SKM-1 (cell line): ENCODE results near the gene ADAMTS1.

Experiments used
- DNase-seq: peaks from one replicate; lab custom pipeline; 2025; ENCODE audit not compliant: unreplicated experiment; lab: John Stamatoyannopoulos, UW

Gene ADAMTS1

GRCh38 chr21:26845759-26846035, 488 bp upstream of the ADAMTS1 start:
- DNase-seq: no peak

DNA sequence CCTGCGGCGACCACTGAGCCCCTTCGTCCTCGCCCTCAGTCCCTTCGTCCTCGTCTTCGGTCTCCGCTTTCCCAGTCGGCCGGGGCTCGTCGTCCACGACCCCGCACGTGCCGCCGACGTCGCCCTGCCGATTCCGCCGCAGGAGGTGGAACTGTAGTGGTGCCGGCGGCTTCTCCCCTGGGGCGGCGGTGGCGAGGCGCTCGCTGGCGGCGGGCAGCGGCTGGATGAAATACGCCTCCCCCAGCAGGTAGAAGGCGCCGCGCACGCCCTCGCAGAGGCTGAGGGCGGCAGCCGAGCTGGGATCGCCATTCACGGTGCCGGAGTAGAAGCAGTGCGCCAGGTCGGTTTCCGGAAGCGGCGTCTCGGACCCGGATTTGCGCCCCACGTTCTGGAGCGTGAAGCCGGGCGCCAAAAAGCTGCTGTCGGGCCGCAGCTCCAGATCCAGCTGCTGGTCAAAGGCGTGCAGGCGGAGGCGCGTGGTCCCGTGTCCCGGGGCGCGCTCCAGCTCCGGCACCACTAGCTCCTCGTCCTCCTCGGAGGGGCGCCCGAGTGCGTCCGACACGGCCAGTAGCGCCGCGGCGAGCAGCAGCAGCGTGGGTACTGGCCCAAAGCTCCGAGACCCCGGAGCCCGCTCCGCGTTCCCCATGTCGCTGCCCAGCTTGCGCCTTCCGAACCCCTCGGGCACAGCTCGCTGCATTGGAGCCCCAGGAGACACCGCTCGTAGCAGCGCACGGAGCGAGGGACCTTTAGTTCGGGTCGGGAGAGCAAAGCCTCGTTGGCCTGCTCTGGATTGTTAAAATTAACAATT, 747 bp downstream of the ADAMTS1 start:
- DNase-seq: no peak

GRCh38 chr21:26843933-26844257, 1.3 kb downstream of the ADAMTS1 start:
- no peak for DNase-seq

GRCh38 chr21:26842974-26843932, 2.0 kb downstream of the ADAMTS1 start:
- no peak for DNase-seq

- DNase-seq: no peak
These were observed 2.9 kb downstream of the ADAMTS1 start for GRCh38 chr21:26842300-26842699.

DNA sequence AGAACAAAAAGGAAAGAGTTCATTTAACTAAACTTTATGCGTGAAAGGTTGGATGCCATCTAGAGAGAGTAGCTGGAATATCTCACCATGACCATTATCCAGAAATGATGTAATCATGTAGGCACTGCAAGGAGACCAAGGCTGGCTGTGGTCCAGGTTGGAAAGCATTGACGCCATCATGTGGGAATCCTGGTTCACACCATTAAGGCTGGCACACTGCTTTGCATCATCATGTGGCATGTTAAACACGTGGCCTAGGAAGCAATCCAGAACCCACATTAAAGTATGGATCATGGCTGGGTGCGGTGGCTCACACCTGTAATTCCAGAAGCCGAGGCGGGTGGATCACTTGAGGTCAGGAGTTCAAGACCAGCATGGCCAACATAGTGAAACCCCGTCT, 4.3 kb downstream of the ADAMTS1 start:
- no peak for DNase-seq

- no peak for DNase-seq
These were observed 5.0 kb downstream of the ADAMTS1 start for GRCh38 chr21:26840201-26840600.

DNA sequence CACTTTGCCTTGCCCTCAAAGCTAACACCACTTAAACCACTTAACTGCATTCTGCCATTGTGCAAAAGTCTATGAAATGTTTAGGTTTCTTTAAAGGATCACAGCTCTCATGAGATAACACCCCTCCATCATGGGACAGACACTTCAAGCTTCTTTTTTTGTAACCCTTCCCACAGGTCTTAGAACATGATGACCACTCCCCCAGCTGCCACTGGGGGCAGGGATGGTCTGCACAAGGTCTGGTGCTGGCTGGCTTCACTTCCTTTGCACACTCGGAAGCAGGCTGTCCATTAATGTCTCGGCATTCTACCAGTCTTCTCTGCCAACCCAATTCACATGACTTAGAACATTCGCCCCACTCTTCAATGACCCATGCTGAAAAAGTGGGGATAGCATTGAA, 7.7 kb downstream of the ADAMTS1 start:
- DNase-seq: no peak

DNA sequence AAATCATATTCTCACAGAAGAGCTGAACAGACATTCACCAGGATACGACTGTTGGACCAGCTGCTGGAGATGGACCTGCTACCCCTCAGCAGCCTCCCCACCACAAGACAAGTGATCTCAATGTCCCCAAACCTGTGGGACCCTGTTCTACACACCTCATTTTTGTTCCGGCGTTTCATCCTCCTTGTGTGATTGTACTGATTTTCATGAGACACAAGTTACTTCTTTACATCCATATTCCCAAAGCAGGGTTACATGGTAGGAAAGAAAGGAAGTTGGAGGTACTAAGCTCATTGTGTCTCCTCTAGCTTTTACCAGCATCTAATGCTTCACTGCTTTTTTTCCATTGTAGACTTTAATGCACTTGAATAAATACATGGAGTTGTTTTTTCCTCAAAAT, 8.7 kb downstream of the ADAMTS1 start:
- DNase-seq: no peak

- no peak for DNase-seq
These were observed 9.4 kb downstream of the ADAMTS1 start for GRCh38 chr21:26835714-26836265.

DNA sequence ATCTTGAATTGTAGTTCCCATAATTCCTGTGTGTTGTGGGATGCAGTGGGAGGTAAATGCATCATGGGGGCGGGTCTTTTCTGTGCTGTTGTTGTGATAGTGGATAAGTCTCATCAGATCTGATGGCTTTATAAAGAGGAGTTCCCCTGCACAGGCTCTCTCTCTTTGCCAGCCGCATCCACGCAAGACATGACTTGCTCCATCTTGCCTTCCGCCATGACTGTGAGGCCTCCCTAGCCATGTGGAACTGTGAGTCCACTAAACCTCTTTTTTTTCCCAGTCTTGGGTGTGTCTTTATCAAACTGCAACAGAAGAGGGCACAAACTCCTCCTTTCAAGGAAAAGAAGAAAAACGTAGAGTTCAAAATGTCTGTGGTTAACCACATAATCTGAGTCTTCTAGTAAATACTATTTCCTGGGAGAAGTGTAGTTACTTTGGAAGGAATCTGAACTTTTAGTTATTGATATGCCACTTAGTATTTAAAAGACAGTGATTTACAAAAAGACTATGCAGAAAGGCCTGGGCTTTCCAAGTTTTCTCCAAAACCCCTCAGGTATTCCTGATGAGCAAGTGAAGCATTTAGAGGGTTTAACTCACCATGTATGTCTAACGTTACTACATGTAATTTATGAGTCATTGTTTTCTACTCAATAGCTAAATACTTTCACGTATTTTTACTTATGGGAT, 10.0 kb downstream of the ADAMTS1 start:
- no peak for DNase-seq

- no peak for DNase-seq
These were observed 10.9 kb downstream of the ADAMTS1 start for GRCh38 chr21:26834181-26834905.

DNA sequence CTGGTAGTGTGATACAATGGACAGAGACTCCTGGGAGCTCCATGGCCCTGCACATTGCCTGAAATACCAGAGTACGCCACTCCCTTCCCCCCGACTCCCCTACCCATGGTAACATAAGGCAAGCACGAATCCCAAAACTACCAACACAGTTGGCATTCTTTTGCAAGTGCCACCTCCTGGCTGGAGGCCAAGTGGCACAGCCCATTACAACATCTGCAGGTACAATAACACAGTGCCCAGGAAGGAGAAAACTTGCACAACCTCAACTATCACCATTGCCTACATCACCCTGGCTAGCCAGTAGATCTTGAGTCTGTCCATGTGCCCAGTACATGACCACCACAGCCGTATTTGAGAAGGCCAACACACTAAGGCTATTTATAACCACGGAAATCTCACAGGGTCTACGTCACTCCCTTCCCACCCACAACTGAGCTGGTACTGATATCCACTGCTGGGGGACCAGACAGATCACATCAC, 11.7 kb downstream of the ADAMTS1 start:
- DNase-seq: no peak

GRCh38 chr21:26833011-26833410, 12.2 kb downstream of the ADAMTS1 start:
- DNase-seq: no peak

DNA sequence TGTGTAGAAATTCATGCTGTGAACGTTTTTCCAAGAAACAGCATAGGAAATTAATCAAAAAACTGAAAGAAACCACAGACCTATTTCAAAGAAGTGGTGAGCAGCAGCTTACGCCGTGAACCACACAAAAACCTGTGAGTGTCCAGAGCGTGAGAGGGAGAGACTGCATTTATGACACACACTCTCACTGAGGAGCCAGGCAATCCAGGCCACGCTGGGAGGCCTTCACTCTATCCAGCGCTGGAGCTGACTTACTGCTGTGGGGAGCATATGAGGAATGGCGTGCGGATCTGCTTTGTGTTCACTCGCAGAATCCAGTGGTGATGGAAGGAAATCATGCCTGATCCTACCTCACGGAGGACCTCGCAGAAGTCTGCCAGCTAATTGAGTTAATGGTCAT, 12.7 kb downstream of the ADAMTS1 start:
- DNase-seq: no peak

DNA sequence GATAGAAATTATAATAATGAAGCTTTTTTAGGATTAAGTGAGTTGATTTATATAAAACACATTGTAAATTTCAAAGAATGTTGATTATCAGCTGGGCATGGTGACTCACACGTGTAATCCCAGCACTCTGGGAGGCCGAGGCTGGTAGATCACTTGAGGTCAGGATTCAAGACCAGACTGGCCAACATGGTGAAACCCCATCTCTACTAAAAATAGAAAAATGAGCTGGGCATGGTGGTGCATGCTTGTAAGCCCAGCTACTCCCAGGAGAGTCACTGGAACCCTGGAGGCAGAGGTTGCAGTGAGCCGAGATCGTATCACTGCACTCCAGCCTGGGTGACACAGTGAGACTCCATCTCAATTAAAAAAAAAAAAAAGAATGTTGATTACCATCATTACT, 18.4 kb downstream of the ADAMTS1 start:
- no peak for DNase-seq

DNA sequence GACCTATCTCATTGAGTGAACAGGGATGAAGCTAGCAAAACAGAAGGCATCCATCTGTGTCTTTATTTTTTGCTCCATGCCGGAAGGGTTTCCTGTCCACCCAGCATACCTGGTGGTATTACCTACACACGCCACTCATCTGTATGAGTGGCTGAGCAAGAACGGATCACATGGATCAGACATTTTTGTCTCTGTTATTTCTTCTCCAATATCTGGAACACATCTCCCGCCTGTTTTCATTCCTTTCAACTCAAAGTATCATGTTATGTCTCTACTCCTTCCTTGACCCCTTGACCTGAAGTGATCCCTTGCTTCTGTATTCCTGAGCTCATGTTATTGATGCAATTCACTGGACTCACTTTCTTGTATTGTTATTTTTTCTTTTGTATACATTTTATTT, 24.7 kb downstream of the ADAMTS1 start:
- DNase-seq: no peak

GRCh38 chr21:26819740-26820324, 25.4 kb downstream of the ADAMTS1 start:
- DNase-seq: no peak

- DNase-seq: no peak
These were observed 26.3 kb downstream of the ADAMTS1 start for GRCh38 chr21:26818906-26819305.

GRCh38 chr21:26815197-26815596, 30.0 kb downstream of the ADAMTS1 start:
- DNase-seq: no peak
